NCI-H1048 (cell line): ENCODE measurements around the gene RREB1.

ENCODE experiments used
- DNase-seq: peaks from one replicate; lab custom pipeline; 2025; lab: John Stamatoyannopoulos, UW

Gene RREB1

GRCh38 chr6:7245668-7246393, 138.1 kb downstream of the RREB1 start:
- DNase-seq: no peak

GRCh38 chr6:7246401-7247178, 138.8 kb downstream of the RREB1 start:
- DNase-seq: no peak

GRCh38 chr6:7247179-7247456, 139.4 kb downstream of the RREB1 start:
- no peak for DNase-seq

GRCh38 chr6:7247828-7248227, 140.1 kb downstream of the RREB1 start:
- DNase-seq: no peak

- no peak for DNase-seq
Measured at GRCh38 chr6:7249391-7249790, 141.6 kb downstream of the RREB1 start.

GRCh38 chr6:7249946-7250643, 142.3 kb downstream of the RREB1 start:
- no peak for DNase-seq

- DNase-seq: no peak
Measured at GRCh38 chr6:7250812-7251211, 143.1 kb downstream of the RREB1 start.

GRCh38 chr6:7251646-7252260, 144.0 kb downstream of the RREB1 start:
- DNase-seq: no peak

GRCh38 chr6:7252390-7252789, 144.6 kb downstream of the RREB1 start:
- no peak for DNase-seq

GRCh38 chr6:7254980-7255835, 147.4 kb downstream of the RREB1 start:
- no peak for DNase-seq

GRCh38 chr6:7255918-7256317, 148.2 kb downstream of the RREB1 start:
- no peak for DNase-seq

- no peak for DNase-seq
Measured at GRCh38 chr6:7256785-7257184, 149.0 kb downstream of the RREB1 start.

- no peak for DNase-seq
Measured at GRCh38 chr6:7257521-7258230, 149.9 kb downstream of the RREB1 start.

GRCh38 chr6:7258231-7258763, 150.5 kb downstream of the RREB1 start:
- no peak for DNase-seq

- DNase-seq: no peak
Measured at GRCh38 chr6:7260291-7261031, 152.7 kb downstream of the RREB1 start.

GRCh38 chr6:7261032-7261841, 153.5 kb downstream of the RREB1 start:
- peak; percentile 52 for DNase-seq

- no peak for DNase-seq
Measured at GRCh38 chr6:7261852-7262461, 154.2 kb downstream of the RREB1 start.

GRCh38 chr6:7262746-7263518, 155.2 kb downstream of the RREB1 start:
- DNase-seq: no peak
